ENCODE results near the gene KDM4C.

DNA sequence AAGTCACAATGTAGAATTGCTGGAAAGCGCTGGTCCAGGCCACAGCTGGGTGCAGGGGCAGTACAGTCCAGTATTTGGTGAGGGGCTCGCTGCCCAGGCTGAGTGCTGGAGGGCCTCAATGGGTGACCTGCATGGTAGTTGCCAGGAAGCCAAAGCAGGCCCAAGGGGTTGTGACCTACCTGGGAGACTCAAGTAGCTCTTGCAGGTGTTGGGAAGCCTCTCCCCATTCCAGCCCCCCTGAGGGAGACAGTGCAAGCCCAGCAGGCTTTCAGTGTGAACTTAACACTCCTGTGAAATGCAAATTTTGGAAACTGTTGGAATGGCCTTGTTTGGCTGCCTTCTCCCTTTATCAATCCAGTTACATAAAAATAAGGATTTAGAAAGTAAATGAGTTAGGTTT, 13.9 kb downstream of the KDM4C start:
- no peak for TF ChIP-seq YY1 (IDR thresholded peaks at IDR 0.05; ENCODE audit: low read depth)
- no peak for TF ChIP-seq TAF1 (IDR thresholded peaks at IDR 0.05; ENCODE audit: low read depth)
- no peak for TF ChIP-seq NFIC (IDR thresholded peaks at IDR 0.05)
- TF ChIP-seq EGR1 (IDR thresholded peaks at IDR 0.05): no peak
- TF ChIP-seq, protein P1, sequence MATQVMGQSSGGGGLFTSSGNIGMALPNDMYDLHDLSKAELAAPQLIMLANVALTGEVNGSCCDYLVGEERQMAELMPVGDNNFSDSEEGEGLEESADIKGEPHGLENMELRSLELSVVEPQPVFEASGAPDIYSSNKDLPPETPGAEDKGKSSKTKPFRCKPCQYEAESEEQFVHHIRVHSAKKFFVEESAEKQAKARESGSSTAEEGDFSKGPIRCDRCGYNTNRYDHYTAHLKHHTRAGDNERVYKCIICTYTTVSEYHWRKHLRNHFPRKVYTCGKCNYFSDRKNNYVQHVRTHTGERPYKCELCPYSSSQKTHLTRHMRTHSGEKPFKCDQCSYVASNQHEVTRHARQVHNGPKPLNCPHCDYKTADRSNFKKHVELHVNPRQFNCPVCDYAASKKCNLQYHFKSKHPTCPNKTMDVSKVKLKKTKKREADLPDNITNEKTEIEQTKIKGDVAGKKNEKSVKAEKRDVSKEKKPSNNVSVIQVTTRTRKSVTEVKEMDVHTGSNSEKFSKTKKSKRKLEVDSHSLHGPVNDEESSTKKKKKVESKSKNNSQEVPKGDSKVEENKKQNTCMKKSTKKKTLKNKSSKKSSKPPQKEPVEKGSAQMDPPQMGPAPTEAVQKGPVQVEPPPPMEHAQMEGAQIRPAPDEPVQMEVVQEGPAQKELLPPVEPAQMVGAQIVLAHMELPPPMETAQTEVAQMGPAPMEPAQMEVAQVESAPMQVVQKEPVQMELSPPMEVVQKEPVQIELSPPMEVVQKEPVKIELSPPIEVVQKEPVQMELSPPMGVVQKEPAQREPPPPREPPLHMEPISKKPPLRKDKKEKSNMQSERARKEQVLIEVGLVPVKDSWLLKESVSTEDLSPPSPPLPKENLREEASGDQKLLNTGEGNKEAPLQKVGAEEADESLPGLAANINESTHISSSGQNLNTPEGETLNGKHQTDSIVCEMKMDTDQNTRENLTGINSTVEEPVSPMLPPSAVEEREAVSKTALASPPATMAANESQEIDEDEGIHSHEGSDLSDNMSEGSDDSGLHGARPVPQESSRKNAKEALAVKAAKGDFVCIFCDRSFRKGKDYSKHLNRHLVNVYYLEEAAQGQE (IDR thresholded peaks at IDR 0.05; ENCODE audit: low read depth): no peak
- no peak for TF ChIP-seq EP300 (IDR thresholded peaks at IDR 0.05; ENCODE audit: borderline replicate concordance)
- TF ChIP-seq TEAD4 (IDR thresholded peaks at IDR 0.05): no peak
- TF ChIP-seq RAD21 (IDR thresholded peaks at IDR 0.05; ENCODE audit: low read depth): no peak
- no peak for TF ChIP-seq TCF12 (IDR thresholded peaks at IDR 0.05; ENCODE audit: low read depth)
- TF ChIP-seq ZBTB7A (IDR thresholded peaks at IDR 0.05; ENCODE audit: low read depth): no peak
- TF ChIP-seq, protein P2, sequence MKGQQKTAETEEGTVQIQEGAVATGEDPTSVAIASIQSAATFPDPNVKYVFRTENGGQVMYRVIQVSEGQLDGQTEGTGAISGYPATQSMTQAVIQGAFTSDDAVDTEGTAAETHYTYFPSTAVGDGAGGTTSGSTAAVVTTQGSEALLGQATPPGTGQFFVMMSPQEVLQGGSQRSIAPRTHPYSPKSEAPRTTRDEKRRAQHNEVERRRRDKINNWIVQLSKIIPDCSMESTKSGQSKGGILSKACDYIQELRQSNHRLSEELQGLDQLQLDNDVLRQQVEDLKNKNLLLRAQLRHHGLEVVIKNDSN (IDR thresholded peaks at IDR 0.05): no peak
